ENCODE results near the gene PYGM.

PYGM gene

DNA sequence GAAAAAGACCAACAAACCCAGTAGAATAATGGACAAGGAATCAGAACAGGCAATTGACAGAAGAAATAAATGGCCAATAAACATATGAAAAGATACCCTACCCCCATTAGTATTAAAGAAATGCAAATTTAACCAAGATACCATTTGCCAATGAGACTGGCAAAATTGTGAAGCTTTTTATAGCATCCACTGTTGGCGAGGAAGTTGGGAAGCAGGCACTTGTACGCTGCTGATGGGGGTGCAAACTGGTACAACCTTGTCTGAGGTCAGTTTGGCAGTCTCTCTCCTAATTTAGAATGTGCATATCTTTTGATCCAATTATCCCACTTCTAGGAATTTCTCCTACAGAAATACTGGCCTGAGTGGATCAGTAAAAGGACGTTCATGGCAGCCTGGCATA, 28.2 kb downstream of the PYGM start:
- TF ChIP-seq, protein P1, sequence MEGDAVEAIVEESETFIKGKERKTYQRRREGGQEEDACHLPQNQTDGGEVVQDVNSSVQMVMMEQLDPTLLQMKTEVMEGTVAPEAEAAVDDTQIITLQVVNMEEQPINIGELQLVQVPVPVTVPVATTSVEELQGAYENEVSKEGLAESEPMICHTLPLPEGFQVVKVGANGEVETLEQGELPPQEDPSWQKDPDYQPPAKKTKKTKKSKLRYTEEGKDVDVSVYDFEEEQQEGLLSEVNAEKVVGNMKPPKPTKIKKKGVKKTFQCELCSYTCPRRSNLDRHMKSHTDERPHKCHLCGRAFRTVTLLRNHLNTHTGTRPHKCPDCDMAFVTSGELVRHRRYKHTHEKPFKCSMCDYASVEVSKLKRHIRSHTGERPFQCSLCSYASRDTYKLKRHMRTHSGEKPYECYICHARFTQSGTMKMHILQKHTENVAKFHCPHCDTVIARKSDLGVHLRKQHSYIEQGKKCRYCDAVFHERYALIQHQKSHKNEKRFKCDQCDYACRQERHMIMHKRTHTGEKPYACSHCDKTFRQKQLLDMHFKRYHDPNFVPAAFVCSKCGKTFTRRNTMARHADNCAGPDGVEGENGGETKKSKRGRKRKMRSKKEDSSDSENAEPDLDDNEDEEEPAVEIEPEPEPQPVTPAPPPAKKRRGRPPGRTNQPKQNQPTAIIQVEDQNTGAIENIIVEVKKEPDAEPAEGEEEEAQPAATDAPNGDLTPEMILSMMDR (IDR thresholded peaks at IDR 0.05; ENCODE audit: extremely low read depth, insufficient read depth, missing control alignments): no peak
- no peak for DNase-seq (ENCODE audit: low spot score)
- in situ Hi-C loops (cut with MboI; ENCODE audit: low pct_unique_long_range_greater_than_20kb, low sequenced_read_pairs, unreplicated experiment): no loop called here

- DNase-seq (ENCODE audit: low spot score): no peak
- in situ Hi-C loops (cut with MboI; ENCODE audit: low pct_unique_long_range_greater_than_20kb, low sequenced_read_pairs, unreplicated experiment): no loop called here
- TF ChIP-seq, protein P1 (IDR thresholded peaks at IDR 0.05; ENCODE audit: extremely low read depth, insufficient read depth, missing control alignments): no peak
Observed at GRCh38 chr11:64729851-64730382, 29.9 kb downstream of the PYGM start.

GRCh38 chr11:64728757-64729365, 30.9 kb downstream of the PYGM start:
- no peak for DNase-seq (ENCODE audit: low spot score)
- TF ChIP-seq, protein P1 (IDR thresholded peaks at IDR 0.05; ENCODE audit: extremely low read depth, insufficient read depth, missing control alignments): no peak
- in situ Hi-C loops (cut with MboI; ENCODE audit: low pct_unique_long_range_greater_than_20kb, low sequenced_read_pairs, unreplicated experiment): no loop called here

GRCh38 chr11:64726867-64727530, 32.8 kb downstream of the PYGM start:
- DNase-seq (ENCODE audit: low spot score): no peak
- TF ChIP-seq, protein P1 (IDR thresholded peaks at IDR 0.05; ENCODE audit: extremely low read depth, insufficient read depth, missing control alignments): no peak
- in situ Hi-C loops (cut with MboI; ENCODE audit: low pct_unique_long_range_greater_than_20kb, low sequenced_read_pairs, unreplicated experiment): no loop called here

GRCh38 chr11:64726211-64726641, 33.5 kb downstream of the PYGM start:
- in situ Hi-C loops (cut with MboI; ENCODE audit: low pct_unique_long_range_greater_than_20kb, low sequenced_read_pairs, unreplicated experiment): no loop called here
- TF ChIP-seq, protein P1 (IDR thresholded peaks at IDR 0.05; ENCODE audit: extremely low read depth, insufficient read depth, missing control alignments): no peak
- no peak for DNase-seq (ENCODE audit: low spot score)

GRCh38 chr11:64724863-64725532, 34.8 kb downstream of the PYGM start:
- TF ChIP-seq, protein P1 (IDR thresholded peaks at IDR 0.05; ENCODE audit: extremely low read depth, insufficient read depth, missing control alignments): no peak
- DNase-seq (ENCODE audit: low spot score): no peak
- in situ Hi-C loops (cut with MboI; ENCODE audit: low pct_unique_long_range_greater_than_20kb, low sequenced_read_pairs, unreplicated experiment): no loop called here
